ENCODE results near the gene ITK. TPM values are rescaled to one million over a fixed set of nuclear protein-coding genes. Genes with fewer than 3 reads are reported as not detected.

The ITK gene
- polyA plus RNA-seq, 5 donors, result 0.75 to 1.2 (median 0.90) TPM

Other genes starting within 250 kb of the ITK start
- 1 to 10 TPM in 1 of 5 donors, under 1 TPM in 4; 0.33 to 1.3 (median 0.69) TPM for gene TIMD4, start 217.6 kb upstream of the ITK start, polyA plus RNA-seq (ENCODE audit: insufficient read depth in 1 of 5, insufficient read length in 5 of 5, low replicate concordance in 1 of 5)
- 1 to 10 TPM in 3 of 5 donors, under 1 TPM in 2; 0.24 to 1.5 (median 1.1) TPM for gene HAVCR1, start 121.7 kb upstream of the ITK start, polyA plus RNA-seq (ENCODE audit: insufficient read depth in 1 of 5, insufficient read length in 5 of 5, low replicate concordance in 1 of 5)
- gene HAVCR2, start 71.8 kb upstream of the ITK start, polyA plus RNA-seq (ENCODE audit: insufficient read depth in 1 of 5, insufficient read length in 5 of 5, low replicate concordance in 1 of 5), result 1 to 10 TPM; 2.3 to 2.9 (median 2.5) TPM
- 10 to 100 TPM; 15.8 to 24.5 (median 17.7) TPM for gene MED7, start 38.0 kb upstream of the ITK start, polyA plus RNA-seq (ENCODE audit: insufficient read depth in 1 of 5, insufficient read length in 5 of 5, low replicate concordance in 1 of 5)
- not detected for gene GARIN3, start 14.6 kb upstream of the ITK start, polyA plus RNA-seq (ENCODE audit: insufficient read depth in 1 of 5, insufficient read length in 5 of 5, low replicate concordance in 1 of 5)
- 10 to 100 TPM; 23.0 to 34.6 (median 30.8) TPM for gene CYFIP2, start 85.3 kb downstream of the ITK start, polyA plus RNA-seq (ENCODE audit: insufficient read depth in 1 of 5, insufficient read length in 5 of 5, low replicate concordance in 1 of 5)

Data from right lung (tissue), 5 donors.